CD14-positive monocyte (primary cell): ENCODE results near the gene MED4. TPM values are rescaled to one million over a fixed set of nuclear protein-coding genes. Genes with fewer than 3 reads are reported as not detected.

Experiments used
- DNase-seq, 3 donors: peaks; one replicate each; pipeline ENCODE4 v3.0.0-alpha.2; 2011 to 2022
- H2AFZ ChIP-seq: 2 replicates; pipeline ENCODE4 v1.6.0; 2012; ENCODE audit warnings: mild to moderate bottlenecking, low read depth, low read length, inconsistent platforms; ENCODE audit not compliant: insufficient read depth, poor library complexity, severe bottlenecking
- H3K27ac ChIP-seq, 2 donors: 1 replicate in 1 of 2; 2 replicates in 1 of 2; pipeline ENCODE4 v1.5.1; 2012 to 2013; ENCODE audit warnings: low read length in 2 of 2, control low read depth in 1 of 2, inconsistent platforms in 1 of 2, low read depth in 1 of 2, mild to moderate bottlenecking in 1 of 2
- H3K27me3 ChIP-seq, 2 donors: one replicate each; pipeline versions ENCODE4 v1.6.0 to v1.6.1; 2011 to 2013; ENCODE audit warnings: low read length in 2 of 2; ENCODE audit not compliant: control insufficient read depth in 2 of 2, insufficient read depth in 2 of 2
- H3K36me3 ChIP-seq, 2 donors: replicated peaks in 1 of 2; 1 replicate in 1 of 2; 2 replicates in 1 of 2; pipeline versions ENCODE4 v1.5.1 to v1.6.1; 2012 to 2013; ENCODE audit warnings: low read length in 2 of 2, control low read depth in 1 of 2, inconsistent platforms in 1 of 2, mild to moderate bottlenecking in 1 of 2; ENCODE audit not compliant: insufficient read depth in 2 of 2, control insufficient read depth in 1 of 2
- H3K4me1 ChIP-seq, 2 donors: 1 replicate in 1 of 2; 2 replicates in 1 of 2; pipeline versions ENCODE4 v1.5.1 to v1.6.1; 2012 to 2013; ENCODE audit warnings: low read length in 2 of 2, control low read depth in 1 of 2, inconsistent platforms in 1 of 2, mild to moderate bottlenecking in 1 of 2, moderate library complexity in 1 of 2; ENCODE audit not compliant: insufficient read depth in 2 of 2, control insufficient read depth in 1 of 2
- H3K4me2 ChIP-seq: replicated peaks from 2 replicates; pipeline ENCODE3; 2012; ENCODE audit warnings: low read length, moderate library complexity, mild to moderate bottlenecking; ENCODE audit not compliant: poor library complexity, severe bottlenecking; ENCODE audit errors: extremely low read depth
- H3K4me3 ChIP-seq, 3 experiments: fragments of 200-600 bp in 1 of 3; sonication (generic) in 1 of 3; replicated peaks in 1 of 3; 1 replicate in 2 of 3; 2 replicates in 1 of 3; pipeline ENCODE4 v1.5.1; 2011 to 2013; ENCODE audit warnings: low read length in 3 of 3, mild to moderate bottlenecking in 3 of 3, control low read depth in 2 of 3, low read depth in 2 of 3, inconsistent platforms in 1 of 3, moderate library complexity in 1 of 3
- H3K79me2 ChIP-seq: 2 replicates; pipeline ENCODE4 v1.6.0; 2012; ENCODE audit warnings: mild to moderate bottlenecking, control low read depth, inconsistent platforms, low read length, moderate library complexity; ENCODE audit not compliant: insufficient read depth
- H3K9ac ChIP-seq: 2 replicates; pipeline ENCODE4 v1.6.0; 2017; ENCODE audit warnings: low read length, mild to moderate bottlenecking; ENCODE audit not compliant: insufficient read depth, poor library complexity, severe bottlenecking
- H3K9me3 ChIP-seq, 2 donors: replicated peaks in 1 of 2; 1 replicate in 1 of 2; 2 replicates in 1 of 2; pipeline versions ENCODE4 v1.5.1 to v1.6.1; 2012 to 2013; ENCODE audit warnings: low read length in 2 of 2, control low read depth in 1 of 2; ENCODE audit not compliant: control insufficient read depth in 1 of 2, insufficient read depth in 1 of 2
- H4K20me1 ChIP-seq: 2 replicates; pipeline ENCODE4 v1.6.0; 2012; ENCODE audit warnings: mild to moderate bottlenecking, low read length, control low read depth, moderate library complexity; ENCODE audit not compliant: insufficient read depth
- H3K27ac Mint-ChIP-seq, 7 donors: one replicate each; pipeline ENCODE4 v1.8.0; 2020; ENCODE audit warnings: mild to moderate bottlenecking in 7 of 7, mixed read lengths in 7 of 7, moderate library complexity in 6 of 7, inconsistent platforms in 2 of 7
- H3K27me3 Mint-ChIP-seq, 3 donors: one replicate each; pipeline ENCODE4 v1.8.0; 2021 to 2022; ENCODE audit warnings: low read depth in 3 of 3, mild to moderate bottlenecking in 3 of 3, mixed read lengths in 3 of 3, moderate library complexity in 3 of 3, inconsistent platforms in 1 of 3
- H3K36me3 Mint-ChIP-seq, 2 donors: one replicate each; pipeline ENCODE4 v1.8.0; 2020; ENCODE audit warnings: mixed read lengths in 2 of 2, inconsistent platforms in 1 of 2, mild to moderate bottlenecking in 1 of 2
- H3K4me1 Mint-ChIP-seq: one replicate; pipeline ENCODE4 v1.8.0; 2020; ENCODE audit warnings: mild to moderate bottlenecking, mixed read lengths
- H3K4me3 Mint-ChIP-seq, 2 donors: one replicate each; pipeline ENCODE4 v1.8.0; 2020; ENCODE audit warnings: mild to moderate bottlenecking in 2 of 2, mixed read lengths in 2 of 2, moderate library complexity in 1 of 2
- H3K9me3 Mint-ChIP-seq, 7 donors: one replicate each; pipeline ENCODE4 v1.8.0; 2020 to 2022; ENCODE audit warnings: mixed read lengths in 7 of 7, mild to moderate bottlenecking in 6 of 7, moderate library complexity in 6 of 7, inconsistent platforms in 2 of 7
- WGBS: methylation state at CpG from one replicate; pipeline ENCODE4 v1.1.5; 2013; ENCODE audit warnings: missing lambda C conversion rate; ENCODE audit not compliant: insufficient coverage; 5-methylcytosine and 5-hydroxymethylcytosine counted together
- intact Hi-C, 2 donors: fragments of 100-400 bp; cut with micrococcal nuclease; formaldehyde crosslinking; loops; one replicate each; pipeline versions ENCODE4 v1.15.0 to v1.15.1; 2023
- polyA plus RNA-seq, 3 donors: library from polyadenylated mRNA; depleted of rRNA in 1 of 3; unstranded in 2 of 3; stranded (reverse) in 1 of 3; fragments of 300-500 nt in 2 of 3; fragments of >200 nt in 1 of 3; fragmentation: Illumina TruSeq in 2 of 3; gene quantifications; 1 replicate in 2 of 3; 2 replicates in 1 of 3; pipeline ENCODE4 v1.2.3, GENCODE V29; 2012 to 2021
- TF ChIP-seq, protein P1 (sequence below): fragments of 200-600 bp; IDR thresholded peaks from one replicate; pipeline ENCODE4 v1.8.0; 2022; ENCODE audit warnings: antibody characterized with exemption, mild to moderate bottlenecking

MED4 gene
- polyA plus RNA-seq, 3 donors, result 28.4 to 53.8 (median 50.8) TPM

DNA sequence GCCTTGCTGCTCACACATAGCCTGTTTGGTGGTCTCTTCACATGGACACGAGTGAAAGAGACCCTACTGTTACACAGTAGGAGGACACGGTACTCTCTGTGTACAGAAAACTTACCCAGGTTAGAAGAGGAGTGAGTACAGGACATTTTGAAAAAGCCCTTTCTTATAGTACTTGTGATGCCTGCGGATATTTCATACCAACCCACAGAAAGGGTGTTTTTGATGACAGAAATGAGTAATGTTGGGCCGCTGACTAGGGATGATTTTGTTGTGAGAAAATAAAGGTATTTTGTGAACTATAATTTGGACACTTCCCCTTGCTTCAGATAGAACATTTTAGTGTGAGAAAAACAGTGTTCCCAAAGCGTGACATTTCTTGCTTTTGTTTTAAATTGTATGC lies 39.2 kb downstream of the MED4 start:
- Mint-ChIP-seq H3K27me3 (peaks cover 0 to 1% (median under 1%) of the 10 kb centered on the region in 3 donors), H3K9me3 (peaks cover 0 to 1% (median 0%) of the 10 kb centered on the region in 7 donors), H3K4me3 (no peak overlapping the region), H3K27ac (peak overlapping the region in 1 of 7 donors; percentile 16), H3K4me1 (no peaks in the 10 kb centered on the region), H3K36me3 (peaks cover 57 to 75% of the 10 kb centered on the region in 2 donors)
- Histone ChIP-seq H3K27me3 (no peaks in the 10 kb centered on the region), H3K79me2 (no peaks in the 10 kb centered on the region), H3K36me3 (peaks cover 23 to 52% of the 10 kb centered on the region in 2 donors), H3K4me1 (no peaks in the 10 kb centered on the region), H3K9ac (no peak overlapping the region), H4K20me1 (no peaks in the 10 kb centered on the region), H3K9me3 (no peaks in the 10 kb centered on the region), H3K4me3 (no peak overlapping the region), H2AFZ (no peak overlapping the region), H3K4me2 (no peak overlapping the region), H3K27ac (no peak overlapping the region)
- WGBS, result no CpG with 5 or more reads among the region's 5 CpGs
- TF ChIP-seq, protein P1, sequence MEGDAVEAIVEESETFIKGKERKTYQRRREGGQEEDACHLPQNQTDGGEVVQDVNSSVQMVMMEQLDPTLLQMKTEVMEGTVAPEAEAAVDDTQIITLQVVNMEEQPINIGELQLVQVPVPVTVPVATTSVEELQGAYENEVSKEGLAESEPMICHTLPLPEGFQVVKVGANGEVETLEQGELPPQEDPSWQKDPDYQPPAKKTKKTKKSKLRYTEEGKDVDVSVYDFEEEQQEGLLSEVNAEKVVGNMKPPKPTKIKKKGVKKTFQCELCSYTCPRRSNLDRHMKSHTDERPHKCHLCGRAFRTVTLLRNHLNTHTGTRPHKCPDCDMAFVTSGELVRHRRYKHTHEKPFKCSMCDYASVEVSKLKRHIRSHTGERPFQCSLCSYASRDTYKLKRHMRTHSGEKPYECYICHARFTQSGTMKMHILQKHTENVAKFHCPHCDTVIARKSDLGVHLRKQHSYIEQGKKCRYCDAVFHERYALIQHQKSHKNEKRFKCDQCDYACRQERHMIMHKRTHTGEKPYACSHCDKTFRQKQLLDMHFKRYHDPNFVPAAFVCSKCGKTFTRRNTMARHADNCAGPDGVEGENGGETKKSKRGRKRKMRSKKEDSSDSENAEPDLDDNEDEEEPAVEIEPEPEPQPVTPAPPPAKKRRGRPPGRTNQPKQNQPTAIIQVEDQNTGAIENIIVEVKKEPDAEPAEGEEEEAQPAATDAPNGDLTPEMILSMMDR, result no peak
- intact Hi-C loops, result no loop called here
- no peak for DNase-seq

- H3K27me3 Mint-ChIP-seq, result peaks cover 0 to 2% (median 1%) of the 10 kb centered on the region in 3 donors
- WGBS, result 94% methylated on average over 4 of the region's 6 CpGs
- no peak overlapping the region for H2AFZ ChIP-seq
- peaks cover 60 to 75% of the 10 kb centered on the region in 2 donors for H3K36me3 Mint-ChIP-seq
- peaks cover 24 to 63% of the 10 kb centered on the region in 2 donors for H3K36me3 ChIP-seq
- no peaks in the 10 kb centered on the region for H3K4me1 ChIP-seq
- H3K4me3 Mint-ChIP-seq, result no peak overlapping the region
- no peaks in the 10 kb centered on the region for H3K9me3 ChIP-seq
- H3K9ac ChIP-seq, result no peak overlapping the region
- H3K27ac ChIP-seq, result no peak overlapping the region
- no peaks in the 10 kb centered on the region for H4K20me1 ChIP-seq
- TF ChIP-seq, protein P1, result no peak
- no peak for DNase-seq
- H3K27ac Mint-ChIP-seq, result peak overlapping the region in 1 of 7 donors; percentile 13
- no peaks in the 10 kb centered on the region for H3K4me1 Mint-ChIP-seq
- no peaks in the 10 kb centered on the region for H3K27me3 ChIP-seq
- H3K79me2 ChIP-seq, result no peaks in the 10 kb centered on the region
- no peak overlapping the region for H3K4me2 ChIP-seq
- intact Hi-C loops, result no loop called here
- H3K4me3 ChIP-seq, result no peak overlapping the region
- H3K9me3 Mint-ChIP-seq, result peaks cover 0 to 1% (median 0%) of the 10 kb centered on the region in 7 donors
These were observed 40.3 kb downstream of the MED4 start for GRCh38 chr13:48054601-48055000.
